OCI-LY3 (cell line): ENCODE data around the gene DEPP1.

Experiments
- H2AFZ ChIP-seq: fragments of 200-600, 300-600 bp; shearing (Covaris generic); 2 replicates; pipeline ENCODE4 v1.6.0; 2014; ENCODE audit warnings: antibody characterized with exemption, low read depth, low read length
- H3K27ac ChIP-seq: fragments of 200-600, 300-600 bp; sonication (generic); 2 replicates; pipeline ENCODE4 v1.5.1; 2014; ENCODE audit warnings: mild to moderate bottlenecking, low read length, moderate library complexity, mixed read lengths
- H3K27me3 ChIP-seq: fragments of 200-600, 300-600 bp; sonication (generic); 2 replicates; pipeline ENCODE4 v1.6.1; 2014; ENCODE audit warnings: low read depth, low read length, mixed read lengths
- H3K36me3 ChIP-seq: fragments of 200-600, 300-600 bp; sonication (generic); replicated peaks from 2 replicates; pipeline ENCODE3; 2014; ENCODE audit warnings: low read depth, low read length, mixed read lengths
- H3K4me1 ChIP-seq: fragments of 300-600, 200-600 bp; sonication (generic); 2 replicates; pipeline ENCODE4 v1.6.1; 2014; ENCODE audit warnings: low read length, mixed read lengths
- H3K4me2 ChIP-seq: fragments of 200-600, 300-600 bp; sonication (generic); 2 replicates; pipeline ENCODE4 v1.6.1; 2014; ENCODE audit warnings: low read length, mixed read lengths
- H3K4me3 ChIP-seq: fragments of 300-600, 200-600 bp; sonication (generic); 2 replicates; pipeline ENCODE4 v1.5.1; 2014; ENCODE audit warnings: antibody characterized with exemption, mild to moderate bottlenecking, low read length, moderate library complexity
- H3K79me2 ChIP-seq: fragments of 300-600, 200-600 bp; shearing (Covaris generic); 2 replicates; pipeline ENCODE4 v1.6.1; 2014; ENCODE audit warnings: mild to moderate bottlenecking, low read length, mixed read lengths
- H3K9ac ChIP-seq: fragments of 300-600, 200-600 bp; shearing (Covaris generic); 2 replicates; pipeline ENCODE4 v1.6.0; 2014; ENCODE audit warnings: mild to moderate bottlenecking, low read length, moderate library complexity
- H3K9me3 ChIP-seq: fragments of 200-600, 300-600 bp; shearing (Covaris generic); 2 replicates; pipeline ENCODE4 v1.6.1; 2014; ENCODE audit warnings: low read length, mixed read lengths; ENCODE audit not compliant: insufficient read depth
- H4K20me1 ChIP-seq: fragments of 200-600, 300-600 bp; sonication (generic); 2 replicates; pipeline ENCODE4 v1.6.1; 2016; ENCODE audit warnings: low read length, mixed read lengths; ENCODE audit not compliant: insufficient read depth
- EZH2phosphoT487 ChIP-seq: fragments of 200-600 bp; shearing (Covaris generic); IDR thresholded peaks from 2 replicates; pipeline ENCODE4 v1.6.1; 2018; ENCODE audit warnings: antibody characterized with exemption, mixed run types, low read depth
- TF ChIP-seq, protein P1 (sequence below): fragments of 200-600, 300-600 bp; sonication (generic); IDR thresholded peaks from 2 replicates; pipeline ENCODE4 v1.5.1; 2014; ENCODE audit warnings: antibody characterized with exemption, low read length, low read depth

The DEPP1 gene

DNA sequence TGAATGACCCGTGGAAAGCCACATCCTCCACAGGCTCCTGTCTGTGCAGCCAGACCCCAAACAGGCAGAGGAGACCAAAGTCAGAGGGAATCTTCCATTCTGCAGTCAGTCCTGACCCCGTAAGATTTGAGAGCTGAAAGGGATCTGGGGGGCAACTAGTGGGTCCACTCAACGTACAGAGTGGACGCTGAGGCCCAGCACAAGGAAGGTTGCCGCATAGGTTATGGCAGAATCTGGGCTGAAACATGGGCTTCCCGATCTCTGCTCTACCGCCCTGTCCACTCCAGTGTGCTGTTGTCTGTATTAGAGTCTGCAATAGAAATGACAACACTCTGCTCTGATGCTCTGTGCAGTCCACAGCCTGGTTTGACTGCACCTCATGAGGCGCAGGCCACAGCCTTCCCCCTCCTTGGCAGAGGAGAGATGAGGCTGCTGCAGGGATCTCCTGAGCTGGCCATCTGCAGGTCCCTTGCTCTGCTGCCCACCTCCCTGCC, 14.2 kb upstream of the DEPP1 start:
- TF ChIP-seq, protein P1, sequence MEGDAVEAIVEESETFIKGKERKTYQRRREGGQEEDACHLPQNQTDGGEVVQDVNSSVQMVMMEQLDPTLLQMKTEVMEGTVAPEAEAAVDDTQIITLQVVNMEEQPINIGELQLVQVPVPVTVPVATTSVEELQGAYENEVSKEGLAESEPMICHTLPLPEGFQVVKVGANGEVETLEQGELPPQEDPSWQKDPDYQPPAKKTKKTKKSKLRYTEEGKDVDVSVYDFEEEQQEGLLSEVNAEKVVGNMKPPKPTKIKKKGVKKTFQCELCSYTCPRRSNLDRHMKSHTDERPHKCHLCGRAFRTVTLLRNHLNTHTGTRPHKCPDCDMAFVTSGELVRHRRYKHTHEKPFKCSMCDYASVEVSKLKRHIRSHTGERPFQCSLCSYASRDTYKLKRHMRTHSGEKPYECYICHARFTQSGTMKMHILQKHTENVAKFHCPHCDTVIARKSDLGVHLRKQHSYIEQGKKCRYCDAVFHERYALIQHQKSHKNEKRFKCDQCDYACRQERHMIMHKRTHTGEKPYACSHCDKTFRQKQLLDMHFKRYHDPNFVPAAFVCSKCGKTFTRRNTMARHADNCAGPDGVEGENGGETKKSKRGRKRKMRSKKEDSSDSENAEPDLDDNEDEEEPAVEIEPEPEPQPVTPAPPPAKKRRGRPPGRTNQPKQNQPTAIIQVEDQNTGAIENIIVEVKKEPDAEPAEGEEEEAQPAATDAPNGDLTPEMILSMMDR: no peak
- no peak for TF ChIP-seq EZH2phosphoT487
- H3K79me2 ChIP-seq: no peaks in the 10 kb centered on the region
- no peak overlapping the region for H3K4me3 ChIP-seq
- H3K4me2 ChIP-seq: no peak overlapping the region
- H3K9me3 ChIP-seq: no peaks in the 10 kb centered on the region
- no peaks in the 10 kb centered on the region for H3K36me3 ChIP-seq
- H4K20me1 ChIP-seq: no peaks in the 10 kb centered on the region
- H3K27me3 ChIP-seq: no peaks in the 10 kb centered on the region
- H3K27ac ChIP-seq: no peak overlapping the region
- H3K9ac ChIP-seq: no peak overlapping the region
- no peaks in the 10 kb centered on the region for H3K4me1 ChIP-seq
- no peak overlapping the region for H2AFZ ChIP-seq

DNA sequence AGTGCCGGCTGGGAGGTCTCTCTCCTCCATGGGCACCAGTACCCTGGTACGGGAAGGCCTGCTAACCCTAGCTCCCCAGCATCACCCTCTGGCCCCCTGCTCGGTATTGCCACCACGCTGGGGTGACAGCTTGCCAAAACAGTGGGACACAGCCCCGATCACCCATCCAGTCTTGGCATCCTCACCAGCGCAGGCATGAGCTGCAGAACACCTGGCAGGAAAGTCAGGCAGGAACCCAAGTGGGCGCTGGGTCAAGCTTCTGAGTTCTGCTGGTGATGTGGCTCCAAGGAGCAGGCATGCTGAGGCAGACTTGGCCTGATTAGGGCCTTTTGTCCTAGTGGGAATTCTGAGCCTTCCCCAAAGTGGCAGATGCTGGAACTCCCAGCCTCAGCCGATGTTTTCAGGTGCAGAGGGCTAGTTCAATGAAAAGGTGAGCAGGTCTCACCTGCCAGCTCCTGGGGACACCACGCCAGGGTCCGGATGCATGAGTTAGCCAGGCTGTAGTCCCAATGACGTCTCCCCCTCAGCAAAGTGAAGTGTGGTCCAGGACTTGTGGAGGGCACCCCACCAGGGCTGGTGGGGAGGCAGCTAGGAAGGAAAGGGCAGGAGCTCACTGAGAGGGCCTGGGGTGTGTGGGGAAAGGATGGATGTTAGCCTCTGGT, 13.6 kb upstream of the DEPP1 start:
- H3K36me3 ChIP-seq: no peaks in the 10 kb centered on the region
- H3K4me3 ChIP-seq: no peak overlapping the region
- TF ChIP-seq, protein P1: no peak
- TF ChIP-seq EZH2phosphoT487: no peak
- no peaks in the 10 kb centered on the region for H3K4me1 ChIP-seq
- H3K27me3 ChIP-seq: no peaks in the 10 kb centered on the region
- no peak overlapping the region for H3K4me2 ChIP-seq
- H3K9ac ChIP-seq: no peak overlapping the region
- no peaks in the 10 kb centered on the region for H3K9me3 ChIP-seq
- no peak overlapping the region for H2AFZ ChIP-seq
- no peaks in the 10 kb centered on the region for H4K20me1 ChIP-seq
- H3K79me2 ChIP-seq: no peaks in the 10 kb centered on the region
- no peak overlapping the region for H3K27ac ChIP-seq

DNA sequence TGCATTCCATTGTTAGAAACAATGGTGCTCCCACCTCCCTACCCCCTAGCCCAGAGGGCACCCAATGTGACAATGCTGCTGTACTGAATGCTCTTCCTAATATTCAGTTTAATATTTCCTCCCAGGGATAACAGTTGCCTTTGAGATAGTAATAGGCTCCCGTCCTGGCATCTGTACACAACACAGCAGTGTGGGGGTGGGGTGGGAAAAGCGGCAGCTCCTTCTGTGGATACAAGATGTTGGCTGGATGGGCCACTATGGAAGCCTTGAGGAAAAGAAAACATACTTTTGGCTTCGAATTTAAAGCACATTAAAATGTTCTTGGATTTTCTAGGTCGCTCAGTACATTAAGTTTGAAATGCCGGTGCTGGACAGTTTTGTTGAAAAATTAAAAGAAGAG, 13.0 kb upstream of the DEPP1 start:
- no peak for TF ChIP-seq EZH2phosphoT487
- TF ChIP-seq, protein P1: no peak
- no peak overlapping the region for H3K4me2 ChIP-seq

DNA sequence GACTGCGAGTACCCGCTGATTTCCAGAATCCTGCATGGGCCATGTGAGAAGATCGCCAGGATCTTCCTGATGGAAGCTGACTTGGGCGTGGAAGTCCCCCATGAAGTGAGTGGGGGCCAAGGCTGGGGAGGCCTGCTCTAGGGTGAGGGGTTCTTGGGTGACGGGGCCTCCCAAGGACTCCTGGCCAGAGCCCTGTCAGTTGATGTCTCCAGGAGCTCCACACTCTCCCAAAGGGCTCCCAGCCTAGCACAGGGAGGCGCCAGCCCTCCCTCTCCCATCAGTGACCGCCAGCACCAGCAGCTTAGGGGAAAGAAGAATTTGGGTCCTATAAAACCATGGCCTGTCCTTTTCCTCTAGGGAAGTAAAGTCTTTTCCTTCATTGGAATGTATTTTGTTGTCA, 12.4 kb upstream of the DEPP1 start:
- TF ChIP-seq, protein P1: no peak
- no peak for TF ChIP-seq EZH2phosphoT487
- H3K4me2 ChIP-seq: no peak overlapping the region
- no peaks in the 10 kb centered on the region for H3K9me3 ChIP-seq
- H3K27me3 ChIP-seq: no peaks in the 10 kb centered on the region
- H3K4me3 ChIP-seq: no peak overlapping the region
- no peaks in the 10 kb centered on the region for H3K36me3 ChIP-seq
- H2AFZ ChIP-seq: no peak overlapping the region
- H3K79me2 ChIP-seq: no peaks in the 10 kb centered on the region
- no peak overlapping the region for H3K9ac ChIP-seq
- H3K27ac ChIP-seq: no peak overlapping the region
- no peaks in the 10 kb centered on the region for H4K20me1 ChIP-seq
- H3K4me1 ChIP-seq: no peaks in the 10 kb centered on the region

More for the DNA sequence above, 13.0 kb upstream of the DEPP1 start:
- H3K79me2 ChIP-seq: no peaks in the 10 kb centered on the region
- H3K4me3 ChIP-seq: no peak overlapping the region
- no peaks in the 10 kb centered on the region for H3K9me3 ChIP-seq
- no peaks in the 10 kb centered on the region for H3K27me3 ChIP-seq
- no peak overlapping the region for H3K9ac ChIP-seq
- no peak overlapping the region for H2AFZ ChIP-seq
- H4K20me1 ChIP-seq: no peaks in the 10 kb centered on the region
- no peaks in the 10 kb centered on the region for H3K4me1 ChIP-seq
- H3K36me3 ChIP-seq: no peaks in the 10 kb centered on the region
- no peak overlapping the region for H3K27ac ChIP-seq
